Motor neuron (in vitro differentiated cells): ENCODE measurements around the gene FKBP1A. TPM values are rescaled to one million over a fixed set of nuclear protein-coding genes. Genes with fewer than 3 reads are reported as not detected.

ENCODE experiments used
- ATAC-seq, 8 experiments: fragments of 200-7000 bp; cut with Tn5 transposase; replicated peaks in 6 of 8; 2 replicates each; pipeline ENCODE4 v1.8.0; 2021; ENCODE audit warnings: mild to moderate bottlenecking in 8 of 8, moderate library complexity in 8 of 8
- H3K27ac ChIP-seq, 2 donors: fragments of 250-450 bp; sonication (Bioruptor Pico); 2 replicates each; pipeline ENCODE4 v1.9.0; 2021; ENCODE audit warnings: antibody characterized with exemption in 2 of 2, mild to moderate bottlenecking in 2 of 2, moderate library complexity in 1 of 2
- H3K4me1 ChIP-seq, 2 donors: fragments of 250-450 bp; sonication (Bioruptor Pico); replicated peaks in 1 of 2; 2 replicates each; pipeline ENCODE4 v1.6.1; 2021; ENCODE audit warnings: antibody characterized with exemption in 2 of 2, mild to moderate bottlenecking in 2 of 2, moderate library complexity in 1 of 2
- H3K4me3 ChIP-seq, 5 donors: fragments of 250-450 bp; sonication (Bioruptor Pico); 2 replicates each; pipeline ENCODE4 v1.9.0; 2021; ENCODE audit warnings: antibody characterized with exemption in 5 of 5, mild to moderate bottlenecking in 5 of 5, moderate library complexity in 4 of 5
- WGBS, 10 experiments: fragments of 450-650 bp; shearing (Covaris generic); methylation state at CpG; one replicate each; pipeline ENCODE4 v1.0.0; 2022; 5-methylcytosine and 5-hydroxymethylcytosine counted together
- in situ Hi-C, 9 experiments: fragments of 400-800 bp; cut with MboI; loops; one replicate each; pipeline ENCODE4 v1.15.0; 2021; ENCODE audit warnings: low sequenced_read_pairs in 9 of 9, low pct_unique_long_range_greater_than_20kb in 2 of 9; ENCODE audit not compliant: unreplicated experiment in 9 of 9
- total RNA-seq, 8 experiments: library from RNA; unstranded; fragments of 300-600 nt; gene quantifications; 2 replicates each; pipeline versions ENCODE4 v1.2.3 to v1.2.4, GENCODE V29; 2022

The FKBP1A gene
- total RNA-seq, 8 experiments from 2014 or later, result 49.8 to 222 (median 89.0) TPM

GRCh38 chr20:1391640-1392442, 1.0 kb downstream of the FKBP1A start:
- peaks cover 22 to 23% of the 10 kb centered on the region in 2 donors for H3K4me1 ChIP-seq
- in situ Hi-C loops, result no loop called here
- H3K27ac ChIP-seq, result peak overlapping the region in 1 of 2 donors; percentile 59
- ATAC-seq, result peak in 2 of 8 experiments; percentile 2 to 6
- H3K4me3 ChIP-seq, result peak overlapping the region; percentile 64 to 92 (median 74)
- 0 to 2% (median 0%) methylated on average over 1 to 9 of the region's 16 CpGs; no CpG with 5 or more reads in 2 of the 10 experiments for WGBS, 10 experiments

- in situ Hi-C loops, result no loop called here
- H3K4me3 ChIP-seq, result peak overlapping the region; percentile 64 to 92 (median 74)
- H3K4me1 ChIP-seq, result peaks cover 22 to 23% of the 10 kb centered on the region in 2 donors
- no peak overlapping the region for H3K27ac ChIP-seq
- 0 to 80% (median 70%) methylated on average over 1 to 10 of the region's 16 CpGs; no CpG with 5 or more reads in 3 of the 10 experiments for WGBS, 10 experiments
- peak in 1 of 8 experiments; percentile 2 for ATAC-seq
These were observed 2.1 kb downstream of the FKBP1A start for GRCh38 chr20:1390581-1391403.

DNA sequence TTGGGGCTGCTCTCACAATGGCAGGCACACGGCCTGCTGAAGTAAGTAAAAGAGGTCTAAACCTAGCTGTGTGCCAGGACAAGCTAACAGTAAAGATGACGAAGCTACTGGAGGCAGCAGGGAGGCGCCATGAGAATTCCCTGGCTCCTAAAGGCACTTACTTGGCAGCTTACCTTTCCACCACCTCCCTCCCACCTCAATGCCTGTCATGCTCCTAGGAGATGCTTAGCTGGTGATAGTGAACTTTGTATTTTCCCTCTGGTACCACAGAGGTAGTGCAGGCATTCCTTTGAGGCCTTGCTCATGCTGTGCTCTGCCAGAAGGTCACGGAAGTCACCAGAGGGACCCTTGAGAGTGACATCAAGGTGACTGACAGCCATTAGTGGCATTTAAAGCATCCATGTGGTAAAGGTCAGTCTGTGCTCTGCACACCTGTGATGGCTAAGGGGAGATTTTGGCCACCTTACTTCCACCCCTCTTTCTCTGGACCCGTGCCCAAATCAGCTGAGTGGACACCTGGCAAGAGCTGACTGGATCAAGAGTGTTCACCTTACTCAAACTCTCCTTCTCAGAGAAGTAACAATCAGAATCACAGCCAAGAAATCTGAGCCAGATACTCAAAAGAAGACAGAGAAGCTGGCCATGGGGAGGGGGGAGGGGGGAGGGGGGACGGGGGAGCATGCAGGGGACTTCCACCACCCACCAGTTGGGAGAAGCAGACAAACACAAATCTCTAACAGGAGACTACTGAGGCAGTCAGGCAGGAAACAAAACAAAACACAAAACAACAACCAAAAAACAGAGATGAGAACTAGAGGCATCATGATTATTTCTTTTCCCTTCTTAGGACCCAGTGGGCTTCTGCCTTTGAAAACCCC, 2.9 kb downstream of the FKBP1A start:
- in situ Hi-C loops, result no loop called here
- Histone ChIP-seq H3K4me3 (no peak overlapping the region), H3K4me1 (peaks cover 22 to 23% of the 10 kb centered on the region in 2 donors), H3K27ac (no peak overlapping the region)
- no peak for ATAC-seq
- 40 to 100% (median 74%) methylated on average over 1 to 4 of the region's 6 CpGs; no CpG with 5 or more reads in 4 of the 10 experiments for WGBS, 10 experiments

DNA sequence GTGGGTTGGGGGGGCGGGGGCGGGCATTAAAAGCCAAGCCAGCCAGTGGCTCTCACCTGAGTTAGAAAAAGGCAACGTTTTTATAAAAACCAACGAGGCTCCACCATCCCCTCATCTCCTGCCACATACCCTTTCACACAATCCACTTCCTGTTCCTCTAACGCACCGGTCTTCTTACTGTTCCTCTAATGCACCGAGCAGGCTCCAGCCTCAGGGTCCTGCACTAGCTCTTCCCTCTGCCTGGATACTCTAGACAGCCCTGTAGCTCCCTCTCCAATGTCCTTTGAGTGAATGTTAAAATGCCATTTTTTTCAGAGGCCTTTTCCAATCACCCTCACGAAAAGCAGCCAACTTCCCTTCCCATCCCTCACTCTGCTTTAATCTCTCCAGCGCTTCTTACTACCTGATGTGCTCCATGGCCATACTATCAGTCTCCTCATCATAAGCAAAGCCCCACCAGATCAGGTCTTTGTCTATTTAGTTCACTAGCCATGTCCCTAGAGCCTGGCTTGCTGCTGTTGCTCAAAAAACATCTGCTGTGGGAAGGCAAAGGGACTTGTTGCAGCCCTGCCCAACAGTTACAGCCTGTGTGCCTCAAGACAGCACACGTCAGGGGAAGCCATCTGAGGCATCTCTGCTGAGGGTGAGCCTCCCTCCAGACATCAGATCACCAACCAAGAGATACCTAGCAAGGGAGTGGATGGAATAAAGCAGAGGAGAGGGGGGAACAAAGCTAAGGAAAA, 3.9 kb downstream of the FKBP1A start:
- H3K27ac ChIP-seq, result no peak overlapping the region
- no peak overlapping the region for H3K4me3 ChIP-seq
- peaks cover 22 to 23% of the 10 kb centered on the region in 2 donors for H3K4me1 ChIP-seq
- peak in 1 of 8 experiments; percentile 3 for ATAC-seq
- 62 to 100% (median 82%) methylated on average over 1 to 5 of the region's 10 CpGs; no CpG with 5 or more reads in 3 of the 10 experiments for WGBS, 10 experiments
- in situ Hi-C loops, result no loop called here

DNA sequence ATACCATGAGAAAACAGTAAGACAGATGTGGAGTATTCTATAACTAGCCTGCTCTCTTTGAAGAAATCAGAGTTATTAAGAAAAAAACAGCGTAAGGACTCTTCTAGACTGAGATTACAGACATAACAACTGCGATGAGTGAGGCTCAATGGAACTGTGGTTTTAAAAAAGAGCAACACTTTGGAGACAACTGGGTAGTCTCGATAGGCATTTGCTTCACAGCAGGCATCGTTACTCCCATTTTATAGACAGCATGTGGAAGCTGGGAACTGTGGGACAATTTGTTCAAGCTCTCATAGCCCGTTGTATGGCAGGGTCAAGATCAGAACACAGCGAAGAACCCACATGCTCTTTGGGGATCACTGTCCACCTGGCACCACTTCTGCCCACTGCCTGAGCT, 4.6 kb downstream of the FKBP1A start:
- ATAC-seq, result no peak
- no peak overlapping the region for H3K4me3 ChIP-seq
- in situ Hi-C loops, result no loop called here

DNA sequence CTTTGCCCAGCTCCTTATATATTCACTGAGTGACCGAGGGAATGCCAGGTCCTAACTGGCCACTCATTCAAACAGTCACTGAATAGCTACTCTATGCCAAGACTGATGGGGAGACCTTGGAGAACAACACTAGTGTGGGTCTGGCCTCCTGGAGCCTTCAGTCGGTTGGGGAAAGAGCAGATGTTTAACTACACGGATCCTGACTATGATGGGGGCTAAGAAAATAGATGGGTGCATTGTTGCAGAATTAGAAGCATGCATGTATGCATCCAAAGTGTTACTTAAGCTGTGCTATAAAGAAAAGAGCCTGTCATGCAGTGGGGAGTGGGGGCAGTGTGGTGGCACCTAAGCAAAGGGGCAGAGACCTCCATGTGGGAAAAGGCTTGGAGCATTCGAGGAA, 6.5 kb downstream of the FKBP1A start:
- in situ Hi-C loops, result no loop called here
- H3K4me1 ChIP-seq, result peaks cover 11% of the 10 kb centered on the region in 2 donors
- WGBS, 10 experiments, result 53 to 100% (median 92%) methylated on average over 1 to 4 of the region's 4 CpGs; no CpG with 5 or more reads in 2 of the 10 experiments

More for the DNA sequence above, 4.6 kb downstream of the FKBP1A start:
- peaks cover 17 to 18% of the 10 kb centered on the region in 2 donors for H3K4me1 ChIP-seq
- H3K27ac ChIP-seq, result no peak overlapping the region
- 29 to 87% (median 77%) methylated on average over 2 to 6 of the region's 6 CpGs; no CpG with 5 or more reads in 2 of the 10 experiments for WGBS, 10 experiments

DNA sequence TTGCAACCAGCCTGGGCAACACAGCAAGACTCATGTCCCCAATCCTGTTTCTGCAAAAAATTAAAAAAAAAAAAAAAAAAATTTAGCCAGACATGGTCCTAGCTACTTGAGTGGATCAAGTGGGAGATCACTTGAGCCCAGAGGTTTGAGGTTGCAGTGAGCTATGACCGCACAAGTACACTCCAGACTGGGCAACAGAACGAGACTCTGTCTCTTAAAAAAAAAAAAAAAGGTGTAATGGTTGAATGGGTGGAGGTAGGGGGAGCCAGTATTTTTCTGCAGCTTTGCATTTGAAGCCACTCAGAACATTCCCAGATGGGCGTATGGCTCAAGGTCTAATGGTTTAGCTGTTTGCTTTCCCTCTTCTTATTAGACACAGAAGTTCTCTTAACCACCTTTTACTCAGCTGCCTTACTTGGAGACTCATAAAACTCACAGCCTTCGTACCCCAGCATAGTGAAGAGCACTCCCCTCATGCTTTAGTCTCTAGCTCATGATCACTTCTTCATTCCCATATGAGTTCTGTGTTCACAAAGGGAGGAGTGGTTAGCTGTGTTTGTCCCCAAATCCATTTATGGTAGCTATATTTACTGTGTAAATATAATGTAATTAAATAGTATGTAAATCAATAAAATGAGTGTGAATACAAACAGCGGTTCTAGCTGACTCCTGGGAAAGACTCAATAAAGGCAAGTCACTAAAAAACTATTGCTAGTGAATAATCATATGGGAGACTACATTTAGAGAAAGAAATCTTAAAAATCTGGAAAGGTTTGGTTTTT, 9.0 kb downstream of the FKBP1A start:
- WGBS, 10 experiments, result 36 to 97% (median 78%) methylated on average over 3 to 5 of the region's 5 CpGs; no CpG with 5 or more reads in 2 of the 10 experiments
- ATAC-seq, result peak in 2 of 8 experiments; percentile 65 to 69
- Histone ChIP-seq H3K4me3 (no peak overlapping the region), H3K27ac (no peak overlapping the region), H3K4me1 (no peaks in the 10 kb centered on the region)
- in situ Hi-C loops, result no loop called here

More for the DNA sequence above, 6.5 kb downstream of the FKBP1A start:
- Histone ChIP-seq H3K4me3 (no peak overlapping the region), H3K27ac (no peak overlapping the region)
- ATAC-seq, result no peak

- H3K4me1 ChIP-seq, result no peaks in the 10 kb centered on the region
- no peak overlapping the region for H3K4me3 ChIP-seq
- WGBS, 10 experiments, result 40 to 100% (median 100%) methylated on average over 2 to 3 of the region's 4 CpGs; no CpG with 5 or more reads in 3 of the 10 experiments
- peak in 1 of 8 experiments; percentile 5 for ATAC-seq
- in situ Hi-C loops, result no loop called here
- H3K27ac ChIP-seq, result no peak overlapping the region
These were observed 10.2 kb downstream of the FKBP1A start for GRCh38 chr20:1382670-1383069.

DNA sequence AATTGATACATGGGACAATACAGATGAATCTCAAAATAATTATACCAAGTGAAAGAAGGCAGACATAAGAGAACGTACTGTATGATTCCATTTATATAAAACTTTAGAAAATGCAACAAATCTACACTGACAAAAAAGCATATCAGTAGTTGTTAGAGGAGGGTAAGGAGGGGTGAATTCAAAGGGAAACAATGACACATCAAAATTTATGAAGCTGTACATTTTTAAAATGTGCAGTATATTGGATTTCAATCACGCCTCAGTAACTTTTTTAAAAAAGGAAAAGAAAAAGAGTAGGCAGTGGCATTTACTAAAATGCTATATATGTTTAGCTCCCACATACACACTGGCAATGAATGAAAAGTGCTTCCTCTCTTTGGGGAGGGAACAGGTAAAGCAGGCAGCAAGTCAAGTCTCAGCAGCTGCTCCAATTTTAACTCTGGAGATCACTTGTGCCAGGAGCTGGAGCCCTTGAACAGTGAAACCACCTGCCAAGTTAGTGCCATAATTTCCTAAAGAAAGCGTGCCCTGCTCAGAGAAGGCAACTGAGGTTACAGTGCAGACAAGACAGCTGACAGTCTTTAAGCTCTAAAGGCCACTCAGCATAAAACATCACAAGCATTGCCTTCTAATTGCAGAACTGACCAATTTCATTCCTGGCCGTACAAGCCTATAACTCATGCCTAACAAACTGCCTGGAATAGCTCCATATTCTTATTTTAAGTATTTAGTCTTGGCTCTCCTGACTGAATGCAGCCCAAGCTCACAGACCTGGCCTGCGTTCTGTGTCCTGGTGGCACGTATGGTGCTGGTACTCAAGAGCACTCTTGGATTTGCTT, 10.9 kb downstream of the FKBP1A start:
- peak in 1 of 8 experiments; percentile 3 for ATAC-seq
- WGBS, 10 experiments, result 41 to 100% (median 88%) methylated on average over 1 to 6 of the region's 6 CpGs
- Histone ChIP-seq H3K27ac (no peak overlapping the region), H3K4me1 (no peaks in the 10 kb centered on the region), H3K4me3 (no peak overlapping the region)
- in situ Hi-C loops, result no loop called here

GRCh38 chr20:1378735-1379125, 14.1 kb downstream of the FKBP1A start:
- Histone ChIP-seq H3K27ac (no peak overlapping the region), H3K4me1 (no peaks in the 10 kb centered on the region), H3K4me3 (no peak overlapping the region)
- 95 to 100% (median 99%) methylated on average over 1 to 6 of the region's 6 CpGs for WGBS, 10 experiments
- ATAC-seq, result no peak
- in situ Hi-C loops, result no loop called here
